HG03064 (cell line): Measurements from ENCODE around the gene TEX29.

ENCODE experiments used
- ATAC-seq: cut with Tn5 transposase; IDR thresholded peaks from one replicate; pipeline ENCODE4 v1.9.1; 2021; ENCODE audit warnings: low read depth; ENCODE audit not compliant: unreplicated experiment

The TEX29 gene

DNA sequence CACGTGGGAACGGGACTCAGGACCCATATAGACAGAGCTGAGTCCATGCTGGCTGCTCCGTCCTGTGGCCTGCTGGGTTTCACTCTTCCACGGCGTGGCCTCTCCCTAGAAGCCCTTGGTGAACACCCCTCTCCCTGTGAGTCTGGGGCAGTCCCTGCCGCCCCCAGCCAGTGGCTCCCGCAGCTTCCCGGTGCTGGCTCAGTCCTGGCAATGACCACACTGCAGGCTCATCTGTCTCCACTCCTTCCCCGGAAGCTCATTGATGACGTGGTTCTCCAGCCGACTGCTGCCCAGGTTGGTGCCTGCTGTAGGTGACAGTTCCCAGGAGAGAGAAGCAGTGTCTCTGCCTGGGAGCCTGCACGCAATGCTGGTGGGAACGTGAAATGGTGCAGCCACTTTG lies 2.1 kb upstream of the TEX29 start:
- no peak for ATAC-seq

DNA sequence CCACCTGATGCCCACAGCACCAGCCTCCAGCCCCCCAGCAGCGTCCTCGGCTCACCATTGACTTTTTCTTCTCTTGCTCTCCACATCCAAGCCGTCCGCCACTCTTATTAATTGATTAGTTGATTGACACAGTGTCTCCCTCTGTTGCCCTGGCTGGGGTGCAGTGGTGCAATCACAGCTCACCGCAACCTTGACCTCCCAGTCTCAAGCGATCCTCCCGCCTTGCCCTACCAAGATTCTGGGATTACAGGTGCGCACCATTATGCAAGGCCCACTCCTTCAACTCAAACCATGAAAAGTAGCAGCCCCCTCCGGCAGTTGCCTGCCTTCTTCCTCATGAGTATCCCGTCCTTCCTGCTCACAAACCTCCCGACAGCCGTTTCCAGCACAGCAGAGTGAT lies 921 bp upstream of the TEX29 start:
- ATAC-seq: no peak

DNA sequence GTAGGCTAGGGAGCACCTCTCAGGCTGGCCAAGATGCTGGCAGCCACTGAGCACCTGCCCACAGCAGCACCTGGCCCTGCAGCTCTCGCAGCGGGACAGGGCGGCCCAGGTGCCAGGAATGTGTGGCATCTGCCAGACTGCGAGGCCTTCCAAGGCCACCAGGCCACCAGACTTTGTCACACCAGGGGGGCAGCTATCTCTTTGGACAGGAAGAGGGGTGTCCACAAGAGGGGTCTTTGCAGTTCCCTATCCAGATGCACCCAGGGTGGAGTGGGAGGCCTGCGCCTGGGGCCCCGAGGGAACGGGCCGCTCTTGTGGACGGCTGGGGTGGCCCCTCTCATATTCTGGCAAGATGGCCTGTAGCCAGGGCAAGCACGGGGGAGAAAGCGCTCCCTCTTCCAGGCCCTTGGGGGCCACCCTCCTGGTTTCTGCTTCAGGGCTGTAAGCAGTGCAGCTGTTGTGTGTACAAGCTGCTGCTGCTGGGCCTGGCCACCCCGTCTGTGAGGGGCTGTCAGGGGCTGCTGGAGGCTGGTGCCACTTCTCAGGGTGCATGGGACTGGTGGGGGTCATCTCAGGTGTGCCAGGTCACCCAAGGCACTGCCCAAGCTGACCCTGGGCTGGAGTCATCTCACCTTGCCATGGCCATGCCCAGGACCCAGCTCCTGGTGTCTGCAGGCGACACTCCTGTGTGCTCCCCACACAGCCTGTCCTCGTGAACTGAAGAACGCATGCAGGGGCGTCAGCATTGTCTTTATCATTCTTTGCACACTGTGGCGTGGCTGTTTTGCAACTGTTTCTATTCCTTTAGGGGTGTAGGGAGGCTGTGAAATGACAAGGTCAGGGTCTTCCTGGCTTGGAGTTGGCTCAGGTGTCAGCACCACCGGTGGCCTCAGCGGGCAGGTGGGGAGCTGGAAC lies 1.8 kb downstream of the TEX29 start:
- ATAC-seq: no peak

DNA sequence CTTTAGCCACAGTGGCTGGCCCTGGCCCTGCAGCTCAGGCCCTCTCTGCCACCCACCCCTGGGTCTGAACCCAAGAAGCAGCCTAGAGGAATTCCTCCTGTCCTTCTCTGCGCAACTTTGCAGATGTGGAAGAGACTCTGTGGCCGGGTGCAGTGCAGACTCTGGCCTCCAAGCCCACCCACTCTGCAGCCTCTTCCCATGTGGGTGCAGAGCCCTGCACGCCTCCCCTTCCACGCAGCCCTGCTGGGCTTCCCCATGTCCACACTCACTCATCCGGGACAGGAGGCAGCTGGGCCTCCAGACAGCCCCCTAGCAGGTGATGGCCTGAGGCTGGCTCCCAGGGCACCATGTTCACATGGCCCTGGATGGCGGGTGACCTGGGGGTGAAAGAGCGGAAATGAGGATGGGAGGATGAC lies 2.5 kb downstream of the TEX29 start:
- ATAC-seq: no peak

DNA sequence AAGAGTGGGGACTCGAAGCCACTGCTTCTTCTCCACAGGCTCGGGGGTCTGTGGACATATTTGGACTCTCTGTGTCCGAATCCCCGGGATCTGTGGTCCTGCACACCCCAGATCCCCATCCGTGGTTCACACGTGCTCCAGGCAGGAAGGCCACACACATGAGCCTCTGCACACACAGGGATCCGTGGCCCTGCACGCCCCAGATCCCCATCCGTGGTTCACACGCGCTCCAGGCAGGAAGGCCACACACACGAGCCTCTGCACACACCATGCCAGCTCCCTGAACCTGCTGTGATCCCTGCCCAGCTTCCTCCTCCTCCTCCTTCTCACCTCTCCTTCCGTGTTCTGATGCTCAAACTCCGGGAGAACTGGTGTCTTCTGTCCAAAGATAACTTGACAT lies 3.1 kb downstream of the TEX29 start:
- no peak for ATAC-seq

DNA sequence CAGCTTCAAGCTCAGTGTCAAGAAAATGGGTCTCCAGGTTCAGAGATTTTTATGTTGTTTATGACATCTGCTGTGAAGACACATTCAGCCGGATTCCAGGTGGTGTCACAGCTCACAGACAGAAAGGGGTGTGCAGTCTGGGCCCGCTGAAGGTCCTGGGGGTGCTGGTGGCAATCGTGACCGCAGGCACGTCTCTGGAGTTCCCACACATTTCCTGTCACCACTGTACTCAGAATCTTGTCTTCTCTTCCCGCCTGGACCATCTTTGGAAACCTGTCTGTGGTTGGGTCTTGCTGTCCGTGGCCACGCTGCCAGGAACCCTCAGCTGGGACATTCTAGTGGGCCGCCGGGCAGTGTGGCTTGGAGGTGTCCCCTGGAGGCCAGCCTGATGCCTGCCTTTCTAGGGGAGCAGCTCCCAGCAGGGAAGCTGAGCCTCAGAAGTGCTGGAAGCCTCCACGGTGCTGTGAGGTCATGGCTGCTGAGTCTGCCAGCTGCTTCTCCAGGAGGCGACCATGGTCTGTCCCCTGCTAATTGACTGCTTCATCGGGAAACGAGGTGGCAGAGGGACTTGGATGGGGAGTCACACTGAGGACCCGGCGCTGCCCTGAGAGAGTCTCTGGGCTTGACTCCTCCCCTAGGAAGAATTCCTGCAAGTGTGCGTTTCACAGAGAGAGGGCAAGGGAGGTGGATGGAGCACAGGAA lies 3.7 kb downstream of the TEX29 start:
- no peak for ATAC-seq

DNA sequence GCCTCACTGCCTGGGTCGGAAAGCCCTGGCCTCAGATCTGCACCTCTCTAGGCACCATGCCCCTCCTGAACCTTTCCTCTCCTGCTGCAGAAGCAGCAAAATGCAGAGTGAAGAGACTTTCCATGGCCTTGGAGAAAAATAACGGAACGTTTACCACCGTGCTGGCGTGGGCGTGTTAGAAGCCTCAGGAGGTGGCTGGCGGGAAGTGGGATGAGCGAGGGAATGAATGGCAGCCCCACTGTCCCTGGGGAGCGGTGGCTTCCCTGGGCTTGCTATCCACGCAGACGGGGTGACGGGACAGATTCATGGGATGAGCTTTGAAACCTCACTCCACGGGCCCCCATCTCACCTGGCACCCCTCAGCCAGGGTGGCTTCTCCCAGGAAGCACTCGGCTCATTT lies 4.3 kb downstream of the TEX29 start:
- ATAC-seq: no peak

DNA sequence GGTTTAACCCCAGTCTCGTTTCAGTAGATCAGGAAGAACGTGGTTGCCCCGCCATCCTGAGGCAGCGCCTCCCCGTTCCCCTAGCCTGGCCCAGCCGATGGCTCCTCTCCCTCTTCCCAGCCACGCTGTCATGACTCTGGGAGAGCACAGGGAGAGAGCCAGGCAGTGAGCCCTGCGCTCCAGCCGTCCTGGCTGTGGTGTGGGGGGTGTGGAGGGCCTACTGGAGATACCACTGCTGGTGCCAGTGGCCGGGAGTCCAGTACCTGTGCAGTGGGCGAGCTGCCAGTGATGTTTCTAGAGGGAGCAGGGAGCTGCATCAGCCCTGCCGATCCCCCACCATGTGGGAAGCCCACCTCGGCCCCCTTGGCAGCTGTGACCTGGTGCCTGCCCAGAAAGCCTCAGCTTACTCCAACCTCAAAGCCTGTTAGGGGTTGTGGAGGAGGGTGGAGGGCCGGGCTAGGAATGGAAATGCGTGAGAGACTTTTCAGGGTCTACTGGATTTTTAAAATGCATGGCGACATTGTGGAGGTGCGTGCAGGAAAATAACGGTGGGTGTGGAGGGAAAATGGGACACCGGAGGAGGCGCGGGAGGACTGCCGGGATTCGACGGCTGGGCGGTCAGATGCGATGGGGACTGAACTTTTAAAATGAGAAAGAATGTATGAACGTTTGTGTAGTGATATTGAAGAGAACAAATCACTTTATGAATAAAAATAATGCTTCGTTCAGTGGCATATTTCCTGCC lies 4.9 kb downstream of the TEX29 start:
- no peak for ATAC-seq

DNA sequence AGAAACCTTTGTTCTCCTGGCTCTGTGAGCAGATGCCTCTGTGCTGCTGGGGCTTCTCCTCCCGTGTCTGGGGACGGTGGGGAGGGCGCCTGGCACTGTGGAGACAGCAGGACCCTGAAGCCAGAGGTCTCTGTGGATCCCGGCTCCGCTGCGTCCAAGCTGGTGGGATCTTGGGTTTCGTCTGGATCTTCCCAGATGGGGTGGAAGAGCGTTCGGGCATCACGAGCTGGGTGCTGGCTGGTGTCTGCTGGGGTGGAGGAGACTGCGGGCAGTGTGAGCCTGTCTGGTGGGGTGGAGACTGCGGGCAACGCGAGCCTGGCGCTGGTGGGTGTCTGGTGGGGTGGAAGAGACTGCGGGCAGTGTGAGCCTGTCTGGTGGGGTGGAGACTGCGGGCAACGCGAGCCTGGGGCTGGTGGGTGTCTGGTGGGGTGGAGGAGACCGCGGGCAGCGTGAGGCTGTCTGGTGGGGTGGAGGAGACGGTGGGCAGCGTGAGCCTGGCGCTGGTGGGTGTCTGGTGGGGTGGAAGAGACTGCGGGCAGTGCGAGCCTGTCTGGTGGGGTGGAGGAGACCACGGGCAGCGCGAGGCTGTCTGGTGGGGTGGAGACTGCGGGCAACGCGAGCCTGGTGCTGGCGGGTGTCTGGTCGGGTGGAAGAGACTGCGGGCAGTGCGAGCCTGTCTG lies 5.6 kb downstream of the TEX29 start:
- no peak for ATAC-seq

DNA sequence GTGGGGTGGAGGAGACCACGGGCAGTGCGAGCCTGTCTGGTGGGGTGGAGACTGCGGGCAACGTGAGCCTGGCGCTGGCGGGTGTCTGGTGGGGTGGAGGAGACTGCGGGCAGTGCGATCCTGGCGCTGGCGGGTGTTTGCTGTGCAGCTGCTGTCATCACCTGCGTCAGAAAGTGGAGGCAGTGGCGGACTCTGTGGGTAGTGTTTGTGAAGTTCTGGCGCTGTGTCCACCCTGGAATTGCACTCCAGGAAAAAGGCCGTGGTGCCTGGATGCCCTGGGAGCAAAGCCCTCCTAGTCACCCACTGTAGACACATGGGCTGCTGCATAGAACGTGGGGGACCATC lies 6.2 kb downstream of the TEX29 start:
- ATAC-seq: no peak

DNA sequence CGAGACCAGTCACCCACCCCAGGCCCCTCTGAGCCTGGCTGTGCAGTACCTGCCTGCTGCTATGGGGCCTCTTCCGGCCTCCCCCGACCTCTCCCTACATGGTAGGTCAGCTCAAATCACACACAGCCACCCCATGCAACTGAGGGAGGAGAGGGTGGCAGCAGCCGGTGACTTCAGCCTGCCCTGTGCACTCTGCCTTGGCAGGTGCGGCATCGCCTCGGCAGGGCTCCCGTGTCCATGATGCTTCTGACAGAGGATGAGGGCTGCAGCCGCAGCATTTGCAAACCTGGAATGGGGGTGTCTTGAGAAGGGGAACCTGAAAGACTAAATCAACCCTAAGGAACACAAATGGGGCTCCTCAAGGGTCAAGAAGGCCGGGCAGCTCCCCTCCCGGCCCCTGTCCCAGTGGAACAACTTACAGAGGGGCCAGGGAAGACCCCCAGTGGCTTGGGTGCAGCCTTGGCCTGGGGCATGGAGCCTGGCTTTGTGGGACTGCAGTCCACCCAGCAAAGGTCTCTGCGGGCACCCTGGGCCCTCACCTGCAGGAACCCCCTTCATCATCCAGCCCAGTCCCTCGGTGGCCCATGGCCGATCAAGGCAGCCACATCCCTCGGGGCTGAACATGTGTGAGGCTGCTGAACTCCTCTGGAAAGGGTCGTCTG lies 6.7 kb downstream of the TEX29 start:
- no peak for ATAC-seq

DNA sequence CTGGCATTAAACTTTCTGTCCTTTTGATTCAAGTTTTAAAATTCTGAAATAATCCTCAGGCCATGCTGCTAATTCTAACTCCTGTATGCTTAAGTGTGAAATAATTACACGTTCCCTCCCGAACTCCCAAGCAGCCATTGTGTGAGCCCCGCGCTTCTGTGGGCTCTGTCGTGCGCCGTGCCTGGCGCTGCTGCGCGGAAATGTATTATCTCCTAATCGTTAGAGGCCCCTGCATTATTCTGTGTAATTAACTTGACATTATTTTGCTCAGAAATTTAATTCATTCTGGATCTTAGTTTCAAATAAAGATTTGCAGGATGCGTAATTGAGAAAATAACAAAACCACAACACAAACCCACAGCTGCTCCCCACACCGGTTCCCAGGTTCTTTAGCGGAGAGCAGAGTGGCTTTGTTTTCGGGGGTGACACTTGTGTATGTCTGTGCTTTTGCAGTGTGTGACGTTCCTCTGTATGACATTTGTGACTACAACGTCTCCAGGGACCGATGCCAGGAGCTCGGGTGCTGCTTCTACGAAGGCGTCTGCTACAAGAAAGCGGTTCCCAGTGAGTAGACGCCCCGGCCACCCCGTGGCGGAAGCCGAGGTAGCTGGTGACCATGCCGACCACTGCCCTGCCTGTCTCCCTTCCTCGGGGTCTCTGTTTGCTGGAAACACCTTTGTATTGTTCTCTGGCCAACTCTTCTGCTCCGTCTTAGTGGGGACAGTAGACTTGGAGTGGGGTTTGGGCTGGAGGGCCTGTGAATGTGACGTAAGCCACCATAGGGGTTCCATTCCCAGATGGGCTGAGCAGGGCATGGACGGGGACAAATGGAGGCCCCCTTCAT lies 7.5 kb downstream of the TEX29 start:
- ATAC-seq: no peak

DNA sequence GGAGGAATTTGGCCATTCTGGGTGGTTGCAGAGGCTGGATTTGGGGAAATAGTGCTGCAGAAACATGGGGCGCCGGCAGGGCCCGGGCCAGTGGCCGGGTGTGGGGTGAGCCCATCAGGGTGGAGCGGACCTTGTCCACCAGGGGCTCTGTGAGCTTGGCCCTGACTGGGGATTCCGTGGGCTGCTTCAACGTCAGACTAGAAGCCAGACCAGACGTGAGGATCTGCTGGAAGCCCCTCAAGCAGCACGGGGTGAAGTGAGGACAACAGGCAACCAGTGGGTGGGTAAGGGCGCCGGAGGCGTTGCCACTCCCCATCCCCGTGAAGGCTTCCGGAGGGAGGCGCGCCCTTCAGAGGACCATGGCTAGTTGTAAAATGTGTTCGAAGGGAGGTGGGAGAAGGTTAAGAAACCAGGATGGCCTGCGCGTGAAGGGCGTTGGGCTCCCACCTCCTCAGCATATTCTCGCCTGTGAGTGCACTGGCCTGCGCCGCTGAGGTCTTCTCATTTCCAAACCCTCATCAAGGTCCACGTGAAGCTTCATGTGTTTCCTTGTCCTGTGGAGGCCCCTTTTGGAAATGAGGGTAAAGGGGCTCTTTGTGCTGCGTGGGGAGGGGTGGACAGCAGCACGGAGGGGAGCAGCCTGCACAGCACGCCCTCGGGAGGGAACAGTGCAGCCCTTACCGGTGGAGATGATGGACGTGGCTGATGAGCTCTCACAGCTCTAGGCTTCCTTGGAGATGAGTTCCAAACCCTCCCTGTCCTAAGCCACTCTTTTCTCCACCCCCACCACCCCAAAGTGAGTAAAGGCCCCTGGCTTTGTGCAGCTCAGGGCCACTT lies 8.3 kb downstream of the TEX29 start:
- no peak for ATAC-seq

DNA sequence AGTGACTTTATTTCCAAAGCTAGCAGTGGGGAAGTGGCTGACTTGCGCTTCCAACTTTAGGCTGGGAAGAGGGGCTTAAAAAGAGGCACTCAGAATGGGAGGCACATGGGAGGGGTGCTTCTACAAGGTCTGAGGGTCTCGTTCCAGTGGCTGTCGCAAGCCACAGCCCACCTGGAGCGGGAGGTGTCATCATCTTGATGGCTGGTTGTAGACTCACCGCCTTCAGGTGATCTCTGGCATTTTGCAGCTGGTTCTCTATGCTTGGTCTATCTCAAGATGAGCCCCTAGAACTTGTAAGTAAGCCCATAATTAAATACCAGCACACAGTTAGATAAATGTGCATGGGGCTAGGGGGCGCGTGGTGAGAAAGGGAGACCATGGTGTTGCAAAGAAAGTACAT lies 9.2 kb downstream of the TEX29 start:
- no peak for ATAC-seq

DNA sequence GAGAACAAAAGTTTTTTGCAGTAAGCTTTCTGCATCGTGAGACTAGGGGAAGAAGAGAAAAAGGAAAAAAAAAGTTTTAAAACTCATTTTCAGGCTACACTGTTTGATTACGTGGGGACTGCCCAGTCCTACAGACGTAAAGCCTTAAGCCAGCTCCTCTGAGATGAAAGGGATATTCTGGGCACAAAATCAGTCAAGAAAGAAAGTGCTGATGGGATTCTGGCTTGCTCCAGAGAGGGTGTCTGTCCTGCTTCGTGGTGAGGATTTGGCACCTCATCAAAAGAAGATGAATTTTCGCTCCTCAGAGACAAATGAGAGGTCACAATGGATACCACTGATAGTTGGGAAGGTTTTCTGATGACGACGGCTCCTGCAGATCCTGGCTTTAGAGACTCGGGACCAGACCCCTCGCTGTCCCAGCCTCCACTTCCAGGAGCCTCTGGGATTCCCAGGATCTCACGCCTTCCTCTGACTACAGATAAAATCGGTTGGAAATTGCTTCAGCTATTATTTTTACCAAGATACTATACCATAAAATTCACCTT lies 9.7 kb downstream of the TEX29 start:
- no peak for ATAC-seq

DNA sequence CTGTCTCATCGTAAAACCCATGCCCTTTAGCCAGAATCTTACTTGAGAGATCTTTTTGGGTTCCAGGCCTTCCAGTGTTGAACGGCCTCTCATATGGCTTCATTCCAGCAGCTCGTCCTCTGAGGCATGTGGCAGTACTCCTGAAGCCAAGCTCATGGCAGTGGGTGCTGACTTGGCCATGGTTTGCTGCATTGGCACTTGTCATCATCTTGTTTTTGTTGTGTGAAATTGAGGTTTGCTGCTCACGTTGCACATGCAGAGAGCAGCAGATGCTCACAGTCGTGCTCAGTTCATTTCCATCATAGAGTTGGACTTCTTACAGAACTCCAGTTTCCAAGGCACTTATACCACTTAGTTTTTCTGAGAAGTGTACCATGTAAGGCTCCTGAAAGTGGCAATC lies 14.9 kb downstream of the TEX29 start:
- no peak for ATAC-seq

DNA sequence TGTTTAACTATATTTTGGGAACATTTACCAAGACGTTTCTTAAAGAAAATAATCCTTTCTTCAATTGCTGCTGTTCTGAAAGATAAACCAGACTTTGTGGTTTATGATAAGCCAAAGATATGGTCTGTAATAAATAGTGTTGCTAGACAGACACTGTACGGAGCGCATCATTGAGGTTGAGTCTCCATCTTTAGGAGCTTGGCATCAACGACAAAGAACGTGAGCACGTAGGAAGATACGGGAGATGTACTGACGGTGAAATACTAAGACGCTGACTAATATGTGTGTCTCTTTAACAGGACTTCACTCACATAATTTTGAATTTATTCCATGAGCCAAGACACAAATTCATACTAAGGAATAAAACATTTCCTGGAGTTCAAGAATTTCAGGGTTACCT lies 16.2 kb downstream of the TEX29 start:
- ATAC-seq: no peak

DNA sequence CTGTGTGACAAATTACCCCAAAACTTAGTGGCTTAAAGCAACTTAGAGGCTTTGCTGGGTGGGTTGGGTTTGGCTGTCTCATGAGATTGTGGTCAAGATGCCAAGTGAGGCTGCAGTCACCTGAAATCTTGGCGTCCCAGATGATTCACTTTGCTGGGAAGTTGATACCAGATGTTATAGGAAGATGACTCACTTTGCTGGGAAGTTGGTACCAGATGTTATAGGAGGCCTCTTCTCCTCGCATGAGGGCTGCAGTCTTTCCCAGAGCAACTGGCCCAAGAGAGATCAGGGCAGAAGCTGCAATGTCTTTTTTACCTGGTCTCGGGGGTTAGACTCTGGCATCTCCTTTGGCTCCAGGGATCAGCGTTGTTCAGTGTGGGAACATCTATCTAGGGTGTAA lies 16.8 kb downstream of the TEX29 start:
- no peak for ATAC-seq
